ENCODE results near the gene FXN.

The FXN gene

GRCh38 chr9:69083321-69083720, 47.8 kb downstream of the FXN start:
- Histone ChIP-seq H3K9me3 (ENCODE audit: insufficient read depth, low read length) (no peaks in the 10 kb centered on the region), H3K27me3 (ENCODE audit: low read length) (no peaks in the 10 kb centered on the region), H3K9ac (ENCODE audit: low read length) (no peak overlapping the region), H3K79me2 (ENCODE audit: insufficient read depth, low read length) (no peaks in the 10 kb centered on the region), H3K36me3 (ENCODE audit: low read length) (no peaks in the 10 kb centered on the region), H4K20me1 (ENCODE audit: low read depth, low read length) (no peaks in the 10 kb centered on the region), H3K27ac (ENCODE audit: low read depth, low read length) (no peak overlapping the region), H2AFZ (ENCODE audit: low read depth, low read length, severe bottlenecking) (no peak overlapping the region), H3K4me3 (ENCODE audit: insufficient read depth, low read length, poor library complexity, severe bottlenecking) (no peak overlapping the region), H3K9me2 (replicated peaks; ENCODE audit: insufficient read depth, low read length) (no peaks in the 10 kb centered on the region), H3F3A (ENCODE audit: insufficient read depth) (no peaks in the 10 kb centered on the region), H3K4me2 (ENCODE audit: low read depth, low read length, poor library complexity, severe bottlenecking) (no peak overlapping the region)
- TF ChIP-seq CTCF (IDR thresholded peaks at IDR 0.05; ENCODE audit: insufficient read depth, low read length, poor library complexity, severe bottlenecking) (no peak), EZH2phosphoT487 (conservative IDR thresholded peaks at IDR 0.05; ENCODE audit: low read length) (no peak)

- no peak overlapping the region for H3K4me3 ChIP-seq (ENCODE audit: insufficient read depth, low read length, poor library complexity, severe bottlenecking)
- H3F3A ChIP-seq (ENCODE audit: insufficient read depth), result no peaks in the 10 kb centered on the region
- no peaks in the 10 kb centered on the region for H4K20me1 ChIP-seq (ENCODE audit: low read depth, low read length)
- H3K9me2 ChIP-seq (replicated peaks; ENCODE audit: insufficient read depth, low read length), result no peaks in the 10 kb centered on the region
- H3K9ac ChIP-seq (ENCODE audit: low read length), result no peak overlapping the region
- no peak overlapping the region for H3K27ac ChIP-seq (ENCODE audit: low read depth, low read length)
- TF ChIP-seq CTCF (IDR thresholded peaks at IDR 0.05; ENCODE audit: insufficient read depth, low read length, poor library complexity, severe bottlenecking) (no peak), EZH2phosphoT487 (conservative IDR thresholded peaks at IDR 0.05; ENCODE audit: low read length) (no peak)
- no peaks in the 10 kb centered on the region for H3K36me3 ChIP-seq (ENCODE audit: low read length)
- H3K79me2 ChIP-seq (ENCODE audit: insufficient read depth, low read length), result no peaks in the 10 kb centered on the region
- H2AFZ ChIP-seq (ENCODE audit: low read depth, low read length, severe bottlenecking), result no peak overlapping the region
- no peak overlapping the region for H3K4me2 ChIP-seq (ENCODE audit: low read depth, low read length, poor library complexity, severe bottlenecking)
- no peaks in the 10 kb centered on the region for H3K27me3 ChIP-seq (ENCODE audit: low read length)
- no peaks in the 10 kb centered on the region for H3K9me3 ChIP-seq (ENCODE audit: insufficient read depth, low read length)
These were observed 50.2 kb downstream of the FXN start for GRCh38 chr9:69085569-69086283.

GRCh38 chr9:69086312-69086711, 50.8 kb downstream of the FXN start:
- Histone ChIP-seq H3K36me3 (ENCODE audit: low read length) (no peaks in the 10 kb centered on the region), H4K20me1 (ENCODE audit: low read depth, low read length) (no peaks in the 10 kb centered on the region), H3K9ac (ENCODE audit: low read length) (no peak overlapping the region), H3K9me3 (ENCODE audit: insufficient read depth, low read length) (no peaks in the 10 kb centered on the region), H3K9me2 (replicated peaks; ENCODE audit: insufficient read depth, low read length) (no peaks in the 10 kb centered on the region), H3K4me3 (ENCODE audit: insufficient read depth, low read length, poor library complexity, severe bottlenecking) (no peak overlapping the region), H3F3A (ENCODE audit: insufficient read depth) (no peaks in the 10 kb centered on the region), H3K27ac (ENCODE audit: low read depth, low read length) (no peak overlapping the region), H3K4me2 (ENCODE audit: low read depth, low read length, poor library complexity, severe bottlenecking) (no peak overlapping the region), H3K27me3 (ENCODE audit: low read length) (no peaks in the 10 kb centered on the region), H3K79me2 (ENCODE audit: insufficient read depth, low read length) (no peaks in the 10 kb centered on the region), H2AFZ (ENCODE audit: low read depth, low read length, severe bottlenecking) (no peak overlapping the region)
- TF ChIP-seq EZH2phosphoT487 (conservative IDR thresholded peaks at IDR 0.05; ENCODE audit: low read length) (no peak), CTCF (IDR thresholded peaks at IDR 0.05; ENCODE audit: insufficient read depth, low read length, poor library complexity, severe bottlenecking) (no peak)
